Pancreas (tissue), 10 donors: Measurements from ENCODE around the gene DOCK10. TPM values are rescaled to one million over a fixed set of nuclear protein-coding genes. Genes with fewer than 3 reads are reported as not detected.

Experiments
- ATAC-seq, 4 donors: fragments of 200-7000 bp; cut with Tn5 transposase; one replicate each; pipeline versions ENCODE4 v1.8.0 to v1.9.1; 2020; ENCODE audit warnings: mild to moderate bottlenecking in 4 of 4, moderate library complexity in 4 of 4
- DNase-seq, 6 donors: peaks; one replicate each; pipeline ENCODE4 v3.0.0-alpha.2; 2020
- FAIRE-seq: peaks from 2 replicates; lab custom pipeline; 2012; peaks lifted over from hg19 to GRCh38; lab: Jason Lieb, UNC
- H3K27ac ChIP-seq, 4 donors: fragments of 200-600 bp; sonication (generic); 1 replicate in 3 of 4; 2 replicates in 1 of 4; pipeline versions ENCODE4 v1.5.0 to v1.8.0; 2020
- H3K27me3 ChIP-seq, 4 donors: fragments of 200-600 bp; one replicate each; pipeline ENCODE4 v1.8.0; 2021
- H3K36me3 ChIP-seq, 3 donors: fragments of 200-600 bp; sonication (generic) in 1 of 3; one replicate each; pipeline versions ENCODE4 v1.5.0 to v1.8.0; 2020 to 2021
- H3K4me1 ChIP-seq, 3 donors: fragments of 200-600 bp; one replicate each; pipeline ENCODE4 v1.8.0; 2021
- H3K4me3 ChIP-seq, 4 donors: fragments of 200-600 bp; sonication (generic) in 2 of 4; one replicate each; pipeline versions ENCODE4 v1.5.0 to v1.8.0; 2020 to 2021
- H3K9me3 ChIP-seq, 4 donors: fragments of 200-600 bp; one replicate each; pipeline ENCODE4 v1.8.0; 2021
- CTCF ChIP-seq, 4 donors: fragments of 200-600 bp; sonication (generic) in 3 of 4; IDR thresholded peaks; one replicate each; pipeline versions ENCODE4 v1.5.0 to v1.8.0; 2021; ENCODE audit warnings: antibody characterized with exemption in 4 of 4
- WGBS, 2 donors: extraction: QIAGEN DNeasy Blood & Tissue Kit; methylation state at CpG; one replicate each; pipeline ENCODE4 v1.1.7; 2013; 5-methylcytosine and 5-hydroxymethylcytosine counted together
- intact Hi-C, 3 donors: fragments of 100-400 bp; cut with DNase I; formaldehyde crosslinking; loops; one replicate each; pipeline versions ENCODE4 v1.11.1 to v1.14.2; 2022
- polyA plus RNA-seq, 2 donors: library from polyadenylated mRNA; stranded (reverse); fragments of 200-250 nt; gene quantifications; one replicate each; pipeline ENCODE4 v1.2.3, GENCODE V29; 2013
- total RNA-seq, 6 donors: library from RNA; stranded (reverse); fragmentation: NEBNext Ultra II Directional in 4 of 6; extraction: Animal tissue kit (Norgen Biotek cat#: 25700) in 4 of 6; gene quantifications; one replicate each; pipeline versions ENCODE4 v1.2.1 to v1.2.4, GENCODE V29; 2021 to 2023
- donor health status: healthy with polysubstance abuse.
- donor health status: DM: no; HTN: no; CAD: no; lungs with moderate emphysema.
- donor health status: DM: no; HTN: no; CAD: no.
- donor health status: control.
- donor health status: control.
- donor health status: Bipolar disorder and iron deficiency.
- donor health status: DM: yes; HTN: yes; CAD: no.
- donor health status: DM: no; HTN: no; CAD: no.
- donor health status: DM: no; HTN: no; CAD: no.
- donor health status: DM: yes; HTN: yes; CAD: no.

The DOCK10 gene
- total and polyA plus RNA-seq, 8 donors: 0.95 to 16.3 (median 2.7) TPM

DNA sequence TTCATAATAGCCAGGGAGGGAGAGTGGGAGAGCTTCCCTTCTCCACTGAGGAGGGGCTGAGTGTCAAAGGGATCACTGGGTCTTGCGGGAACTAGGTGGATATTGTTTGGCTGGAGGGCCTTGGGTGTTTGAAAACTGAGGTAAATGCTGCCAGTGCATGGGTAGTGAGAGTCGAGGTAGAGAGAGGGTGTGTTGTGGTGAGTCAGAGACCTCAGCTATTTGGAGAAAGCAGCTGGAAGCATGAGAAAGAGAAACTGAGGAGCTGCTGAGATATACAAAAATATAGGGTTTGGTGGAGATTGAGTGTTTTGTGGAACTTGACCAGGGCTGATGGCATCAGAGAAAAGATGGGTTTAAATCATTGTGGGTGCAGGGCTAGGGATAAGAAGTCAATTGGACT is 199.1 kb downstream of the DOCK10 start:
- Histone ChIP-seq H3K4me1 (no peaks in the 10 kb centered on the region), H3K36me3 (no peaks in the 10 kb centered on the region), H3K9me3 (no peaks in the 10 kb centered on the region), H3K27me3 (no peaks in the 10 kb centered on the region), H3K27ac (no peak overlapping the region), H3K4me3 (no peak overlapping the region)
- DNase-seq (no peak), ATAC-seq (no peak), FAIRE-seq (no peak)
- WGBS, 2 donors: 58 to 72% methylated on average over 2 of the region's 2 CpGs
- TF ChIP-seq CTCF (IDR thresholded peaks at IDR 0.05): no peak
- intact Hi-C loops: no loop called here

- DNase-seq (no peak), FAIRE-seq (no peak), ATAC-seq (no peak)
- Histone ChIP-seq H3K9me3 (no peaks in the 10 kb centered on the region), H3K4me1 (no peaks in the 10 kb centered on the region), H3K27me3 (no peaks in the 10 kb centered on the region), H3K4me3 (no peak overlapping the region), H3K36me3 (no peaks in the 10 kb centered on the region), H3K27ac (no peak overlapping the region)
- TF ChIP-seq CTCF (IDR thresholded peaks at IDR 0.05): no peak
- WGBS, 2 donors: 78 to 87% methylated on average over 4 of the region's 4 CpGs
- intact Hi-C loops: no loop called here
Measured at GRCh38 chr2:224841910-224842309, 200.4 kb downstream of the DOCK10 start.

DNA sequence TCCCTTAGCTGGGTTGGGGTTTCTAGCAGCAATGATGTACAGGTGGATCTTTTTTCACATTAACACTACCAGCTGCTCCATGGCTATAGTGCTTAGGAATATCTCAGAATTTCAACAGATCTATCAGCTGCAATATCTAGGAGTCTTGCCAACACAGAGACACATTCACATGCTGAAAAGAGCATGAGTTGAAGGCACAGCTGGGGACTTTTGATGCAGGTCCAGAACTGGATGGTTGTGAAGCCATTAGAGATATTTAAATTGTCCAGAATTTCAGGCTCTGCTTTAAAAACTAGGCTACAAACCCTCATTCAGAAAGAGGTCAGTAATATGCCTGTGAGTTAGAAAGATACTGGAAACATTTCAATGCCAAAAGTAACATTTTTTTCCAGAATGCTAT is 203.9 kb downstream of the DOCK10 start:
- no peak overlapping the region for H3K27ac ChIP-seq
- no peak for FAIRE-seq
- no peaks in the 10 kb centered on the region for H3K4me1 ChIP-seq
- no peaks in the 10 kb centered on the region for H3K36me3 ChIP-seq
- no peaks in the 10 kb centered on the region for H3K27me3 ChIP-seq
- H3K4me3 ChIP-seq: no peak overlapping the region
- no peak for TF ChIP-seq CTCF (IDR thresholded peaks at IDR 0.05)
- intact Hi-C loops: no loop called here
- DNase-seq: no peak
- ATAC-seq: no peak
- H3K9me3 ChIP-seq: no peaks in the 10 kb centered on the region

DNA sequence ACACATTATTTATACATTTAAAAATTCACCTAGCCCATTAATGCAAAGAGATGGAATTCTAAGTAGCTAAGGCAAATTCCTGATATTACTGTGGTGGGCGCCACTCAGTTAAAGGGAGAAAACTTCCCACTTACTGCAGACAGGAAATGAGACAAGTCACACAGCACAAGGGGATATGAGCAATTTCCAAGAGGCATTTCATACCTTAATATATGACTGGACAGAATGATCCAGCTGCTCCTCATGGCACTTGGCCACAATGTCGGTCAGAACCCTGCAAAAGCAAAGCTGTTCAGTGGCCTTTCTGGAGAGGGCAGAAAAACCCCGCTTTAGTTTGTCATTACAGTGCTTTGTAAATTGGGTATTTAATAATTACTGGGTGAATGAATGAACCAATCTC is 204.7 kb downstream of the DOCK10 start:
- Histone ChIP-seq H3K27ac (no peak overlapping the region), H3K27me3 (no peaks in the 10 kb centered on the region), H3K4me1 (no peaks in the 10 kb centered on the region), H3K36me3 (no peaks in the 10 kb centered on the region), H3K9me3 (no peaks in the 10 kb centered on the region), H3K4me3 (no peak overlapping the region)
- FAIRE-seq (no peak), DNase-seq (no peak), ATAC-seq (no peak)
- 72 to 75% methylated on average over 3 of the region's 3 CpGs for WGBS, 2 donors
- no peak for TF ChIP-seq CTCF (IDR thresholded peaks at IDR 0.05)
- intact Hi-C loops: no loop called here

GRCh38 chr2:224837066-224837465 is 205.2 kb downstream of the DOCK10 start:
- 68 to 83% methylated on average over 2 of the region's 2 CpGs for WGBS, 2 donors

More at GRCh38 chr2:224837066-224837465, 205.2 kb downstream of the DOCK10 start:
- DNase-seq: no peak
- H3K36me3 ChIP-seq: no peaks in the 10 kb centered on the region
- H3K4me3 ChIP-seq: no peak overlapping the region
- no peak overlapping the region for H3K27ac ChIP-seq
- no peaks in the 10 kb centered on the region for H3K27me3 ChIP-seq
- no peak for TF ChIP-seq CTCF (IDR thresholded peaks at IDR 0.05)
- no peak for FAIRE-seq
- H3K4me1 ChIP-seq: no peaks in the 10 kb centered on the region
- intact Hi-C loops: no loop called here
- ATAC-seq: no peak
- no peaks in the 10 kb centered on the region for H3K9me3 ChIP-seq
